Stimulated activated CD4-positive, alpha-beta T cell treated with anti-CD3 and anti-CD28 coated beads, Interleukin-2, amount 100 ng/mL, for 48 hours (primary cell): ENCODE measurements around the gene ANTXRL.
"Not testable (repeated sequence)": the region's sequence is repeated elsewhere in the genome, so short reads cannot be mapped to it uniquely, and the experiment has no call there.

Experiments used
- DNase-seq, 2 donors: peaks; one replicate each; pipeline ENCODE4 v3.0.0-alpha.2; 2020

The ANTXRL gene

DNA sequence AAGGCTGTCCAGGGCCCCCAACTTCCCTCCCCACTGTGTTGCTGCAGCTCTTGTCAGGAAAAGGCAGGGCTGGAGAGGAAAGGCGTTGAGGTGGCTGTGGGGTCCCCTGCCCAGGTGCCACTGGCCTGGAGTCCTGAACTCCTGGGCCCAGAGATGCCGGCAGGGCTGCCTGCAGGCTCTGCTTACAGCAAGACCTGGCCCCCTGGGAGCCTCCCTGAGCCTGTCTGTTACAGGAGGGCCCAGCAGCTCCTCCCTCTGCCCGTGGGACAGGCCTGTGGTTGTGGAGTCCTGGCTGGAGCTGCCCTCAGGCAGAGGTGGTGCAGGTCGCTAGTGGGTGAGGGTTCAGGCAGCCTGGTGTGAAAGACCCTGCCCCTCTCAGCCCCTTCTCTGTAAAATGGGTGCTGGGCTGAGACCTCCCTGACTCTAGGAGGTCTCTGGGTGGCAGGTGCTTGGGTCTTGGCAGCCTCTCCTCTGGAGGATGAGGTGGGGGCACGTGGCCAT lies 9.9 kb downstream of the ANTXRL start:
- DNase-seq, result no peak

DNA sequence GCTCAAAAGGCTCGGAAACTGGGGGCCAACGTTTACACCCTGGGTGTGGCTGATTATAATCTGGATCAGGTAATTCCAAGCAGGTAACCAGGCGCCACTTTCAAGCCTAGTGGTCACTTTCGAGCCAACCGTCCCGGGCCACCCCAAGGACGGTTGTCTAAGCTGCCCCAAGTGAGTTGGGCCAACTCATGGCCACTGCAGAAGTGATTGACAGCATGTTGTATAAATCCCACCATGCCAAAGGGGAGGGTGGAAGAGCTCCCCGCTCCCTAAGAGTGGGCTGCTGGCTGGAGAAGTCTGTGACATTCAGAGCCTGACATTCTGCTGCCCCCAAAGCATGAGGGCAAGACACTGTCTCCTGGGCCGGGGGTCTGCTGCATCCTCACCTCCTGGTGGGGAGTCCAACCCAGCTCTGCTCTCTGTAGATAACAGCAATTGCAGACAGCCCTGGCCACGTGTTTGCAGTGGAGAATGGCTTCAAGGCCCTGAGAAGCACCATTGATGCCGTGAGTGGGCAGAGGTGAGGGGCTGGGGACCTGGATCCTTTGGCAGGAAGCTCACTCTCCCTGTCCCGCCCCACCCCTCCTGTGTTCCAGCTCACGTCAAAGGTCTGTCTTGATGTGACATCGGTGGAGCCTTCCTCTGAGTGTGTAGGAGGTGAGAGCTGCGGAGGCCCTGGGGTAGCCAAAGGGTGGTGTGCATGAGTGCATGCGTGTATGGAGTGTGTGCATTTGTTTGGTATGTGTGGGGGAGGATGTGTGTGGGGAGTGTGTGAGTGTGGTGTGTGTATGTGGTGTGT lies 10.8 kb downstream of the ANTXRL start:
- no peak for DNase-seq

DNA sequence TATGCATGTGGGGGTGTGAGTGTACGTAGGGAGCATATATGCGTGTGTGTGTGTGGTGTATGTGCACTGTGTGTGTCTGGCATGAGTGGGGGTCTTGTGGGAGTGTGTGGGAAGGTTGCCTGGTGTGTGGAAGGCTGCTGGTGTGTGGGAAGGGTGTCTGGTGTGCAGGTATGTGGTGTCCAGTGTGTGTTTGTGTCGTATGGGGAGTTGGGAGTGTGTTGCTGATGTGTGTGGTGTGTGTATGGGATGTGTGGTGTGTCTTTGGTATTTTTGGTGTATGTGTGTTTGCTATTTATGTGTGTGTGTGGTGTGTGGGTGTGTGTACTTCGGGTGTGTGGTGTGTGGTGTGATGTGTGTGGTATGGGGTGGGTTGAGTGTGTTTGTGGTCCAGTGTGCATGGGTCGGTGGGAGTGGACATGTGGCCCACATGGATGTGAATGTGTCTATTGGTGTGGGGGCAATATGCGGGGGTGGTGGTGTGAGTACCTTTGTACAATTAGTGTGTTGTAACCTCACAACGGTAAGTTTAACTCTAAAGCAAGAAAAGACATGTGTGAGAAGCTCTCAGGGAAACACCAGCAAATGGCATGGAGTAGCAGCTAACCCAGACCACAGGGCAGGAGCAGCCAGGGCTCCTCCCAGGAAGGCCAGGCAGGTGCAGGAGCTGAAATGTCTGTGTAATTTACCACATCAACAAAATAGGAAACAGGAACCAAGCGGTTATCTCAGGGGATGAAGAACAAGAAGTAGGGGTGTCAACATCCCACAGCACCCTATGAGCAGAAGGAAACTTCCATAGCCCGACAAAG lies 11.9 kb downstream of the ANTXRL start:
- no peak for DNase-seq

DNA sequence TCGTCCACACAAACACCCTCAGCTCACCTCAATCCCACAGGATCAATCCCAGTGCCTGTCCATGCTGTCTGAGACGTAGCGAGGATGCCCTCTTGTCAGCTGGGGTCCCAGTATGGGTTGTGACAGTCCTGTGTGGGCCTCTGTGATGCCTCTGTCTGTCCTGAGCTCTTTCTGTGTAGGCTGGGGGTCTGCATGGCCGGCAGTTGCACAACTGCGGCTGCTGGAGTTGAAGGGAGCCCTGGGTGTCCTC lies 12.4 kb downstream of the ANTXRL start:
- DNase-seq, result no peak

DNA sequence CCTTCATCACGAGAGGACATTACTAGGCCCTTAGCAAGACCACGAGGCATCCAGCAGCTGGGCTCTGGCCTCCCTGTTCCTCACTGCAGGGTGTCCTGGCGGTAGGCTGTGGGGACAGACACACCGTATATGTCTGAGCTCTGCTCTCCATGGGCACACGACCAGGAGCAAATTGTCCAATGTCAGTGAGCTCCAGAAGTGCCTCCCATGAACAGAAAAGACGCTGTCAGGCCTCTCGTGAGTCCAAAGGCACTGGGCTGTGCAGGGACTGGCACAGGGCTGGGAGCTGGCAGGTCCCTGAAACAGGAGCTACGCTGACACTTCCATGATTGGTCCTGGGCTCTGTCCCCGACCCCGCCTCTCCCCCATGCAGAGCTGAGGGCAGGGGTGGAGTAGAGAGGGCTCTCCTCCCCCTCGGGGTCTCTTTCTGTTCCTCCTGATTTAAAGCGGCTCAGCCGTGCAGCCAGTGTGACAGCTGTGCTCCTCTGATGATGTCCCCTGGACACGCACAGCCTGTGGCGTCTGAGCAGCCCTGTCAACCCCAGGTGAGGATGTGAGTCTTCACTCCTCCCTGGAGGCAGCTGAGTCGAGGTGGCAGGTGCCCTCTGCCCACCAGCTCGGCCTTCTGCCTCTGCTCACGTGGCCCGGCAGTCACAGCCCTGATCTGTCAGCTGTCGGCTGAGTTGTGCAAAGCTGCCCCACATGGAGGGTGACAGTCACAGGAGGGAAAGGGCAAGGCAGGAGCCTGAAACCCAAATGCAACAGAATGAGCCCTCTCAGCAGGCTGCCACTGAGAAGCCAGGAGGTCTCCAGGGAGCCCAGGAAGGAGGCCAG lies 13.0 kb downstream of the ANTXRL start:
- DNase-seq, result no peak

DNA sequence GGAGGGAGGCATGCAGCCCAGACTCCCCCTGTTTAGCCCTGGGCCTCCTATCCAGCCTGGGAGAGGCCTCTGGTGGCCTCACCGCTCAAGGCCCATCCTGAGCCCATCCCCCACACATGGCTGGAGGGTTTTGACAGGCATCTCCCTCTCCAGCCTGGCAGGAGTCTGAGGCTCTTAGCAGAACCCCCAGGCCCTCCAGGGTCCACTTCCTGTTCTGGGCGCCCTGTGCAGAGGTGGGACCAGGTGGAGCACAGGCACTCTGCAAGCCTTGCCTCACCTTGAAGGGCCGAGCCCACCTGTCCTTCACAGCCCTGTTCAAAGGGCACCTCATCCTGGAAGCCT lies 13.5 kb downstream of the ANTXRL start:
- not testable (repeated sequence) for DNase-seq

DNA sequence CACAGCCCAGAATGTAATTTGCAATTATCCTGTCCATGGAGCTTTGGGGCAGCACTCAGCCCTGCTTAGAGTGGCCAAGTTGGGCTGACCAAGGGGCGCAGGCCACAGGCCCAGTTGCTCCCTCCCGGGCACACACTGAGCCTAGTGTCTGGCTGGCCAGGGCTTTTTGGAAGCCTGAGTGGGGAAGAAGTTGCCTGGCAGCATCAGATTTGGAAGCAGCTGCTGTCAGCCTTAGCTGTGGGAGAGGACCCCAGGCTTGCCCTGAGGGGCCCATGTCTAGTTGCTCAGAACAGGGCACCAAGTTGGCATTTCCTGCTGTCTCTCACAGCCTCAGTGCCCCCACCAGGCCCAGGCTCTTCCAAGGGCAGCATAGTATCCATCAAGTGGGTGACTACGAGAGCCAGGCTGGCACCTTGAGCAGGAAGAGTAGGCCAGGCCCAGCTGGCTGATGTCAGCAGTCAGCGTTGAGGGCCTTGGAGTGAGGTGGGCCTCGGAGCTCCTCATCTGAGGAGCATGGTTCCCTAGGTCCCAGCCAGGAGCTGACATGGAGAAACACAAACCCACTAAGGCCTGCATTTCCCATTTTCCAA lies 14.4 kb downstream of the ANTXRL start:
- no peak for DNase-seq

DNA sequence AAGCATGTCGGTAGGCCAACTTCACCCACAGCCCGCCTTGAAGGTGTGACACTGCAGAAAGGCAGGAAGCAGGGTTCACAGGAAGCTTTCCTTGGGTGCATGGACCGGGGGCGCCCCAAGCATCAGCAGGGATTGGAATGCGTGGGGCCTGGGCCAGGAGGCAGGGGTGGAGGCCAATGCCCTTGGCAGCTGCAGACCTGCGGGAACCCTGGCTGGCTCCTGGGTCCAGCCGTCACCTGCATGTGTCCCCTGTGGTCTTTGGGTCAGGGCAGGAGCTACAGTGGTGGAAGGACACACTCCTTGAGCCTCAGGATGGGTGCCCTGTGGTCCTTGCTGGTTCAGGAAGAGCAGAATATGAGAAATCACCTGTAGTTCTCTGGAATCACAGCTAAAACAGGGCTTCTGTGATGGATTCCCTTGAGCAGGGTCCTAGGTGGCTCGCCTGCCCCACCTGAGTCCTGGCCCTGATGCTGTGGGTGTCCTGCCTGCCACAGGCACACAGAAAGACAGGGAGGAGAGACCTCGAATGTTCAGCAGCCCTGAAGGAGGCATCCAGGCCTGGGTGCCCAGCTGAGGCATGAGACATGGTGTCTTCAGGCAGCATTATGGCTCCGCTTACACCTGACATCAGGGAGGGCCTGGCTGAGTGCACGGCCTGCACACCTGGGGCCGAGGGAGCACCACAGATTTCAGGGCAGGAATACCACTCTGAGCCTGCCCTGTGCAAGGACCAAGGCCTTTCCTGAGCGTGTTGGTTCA lies 15.1 kb downstream of the ANTXRL start:
- DNase-seq, result no peak

DNA sequence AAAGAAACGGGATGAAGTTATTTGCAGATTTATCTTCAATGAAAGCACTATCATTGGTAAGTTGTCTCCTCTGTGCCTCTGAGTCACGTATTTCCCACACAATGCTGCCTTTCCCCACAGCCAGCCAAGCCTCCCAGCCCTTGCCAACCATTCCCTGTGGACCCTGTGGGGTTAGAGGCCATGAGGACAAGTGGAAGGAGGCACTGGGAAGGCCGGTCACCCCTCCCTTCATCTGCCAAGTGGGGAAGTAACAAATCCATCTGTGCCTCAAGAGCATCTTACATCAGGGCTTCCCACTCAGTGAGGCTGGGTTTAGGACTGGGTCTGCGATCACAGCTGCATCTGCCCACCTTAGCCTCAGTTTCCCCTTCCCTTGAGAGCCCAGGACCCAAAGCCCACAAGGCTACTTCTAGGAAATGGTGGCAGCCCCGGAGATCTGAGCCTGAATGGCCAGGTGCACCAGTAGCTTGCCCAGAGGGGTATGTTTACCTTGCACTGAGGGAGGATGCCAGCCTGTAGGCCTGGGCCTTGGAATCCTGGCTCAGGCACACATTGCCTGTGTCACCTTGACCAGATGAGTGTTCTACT lies 16.1 kb downstream of the ANTXRL start:
- DNase-seq, result not testable (repeated sequence)

DNA sequence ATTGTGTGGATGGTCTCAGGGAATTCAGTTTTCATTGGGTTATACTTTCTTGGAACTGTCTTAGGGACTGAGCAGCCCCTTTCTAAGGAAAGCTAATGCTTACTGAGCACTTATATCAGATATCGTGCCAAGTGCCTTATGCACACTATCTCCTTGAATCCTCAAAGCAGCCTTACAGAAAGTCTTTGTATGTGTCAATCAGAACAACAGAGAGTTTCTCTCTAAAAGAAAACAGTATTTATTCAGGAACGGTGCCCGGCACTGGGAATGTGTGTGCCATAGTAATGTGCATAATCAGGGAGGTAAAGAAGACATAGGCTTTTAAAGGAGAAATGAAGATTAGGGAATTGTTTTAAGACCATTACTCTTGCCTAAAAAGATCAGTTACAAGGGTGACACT lies 17.3 kb downstream of the ANTXRL start:
- DNase-seq, result no peak

DNA sequence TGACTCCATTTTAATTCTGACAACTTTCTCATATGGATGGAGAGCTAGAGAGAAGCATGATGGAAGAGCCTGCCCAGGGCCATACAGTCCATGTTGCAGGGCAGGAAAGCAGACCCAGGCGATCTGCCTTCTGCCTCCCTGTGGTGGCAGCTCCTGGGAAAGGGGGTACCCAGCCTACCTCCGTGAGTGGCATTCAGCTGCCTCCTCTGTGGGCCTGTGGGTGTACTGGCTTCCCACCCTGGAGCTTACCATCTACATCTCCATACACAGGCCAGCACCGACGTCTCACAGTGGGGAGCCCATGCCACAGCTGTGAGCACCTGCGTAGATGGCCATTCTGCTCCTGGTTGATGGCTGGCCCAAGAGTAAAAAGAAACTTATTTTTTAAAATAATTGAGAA lies 17.9 kb downstream of the ANTXRL start:
- DNase-seq, result not testable (repeated sequence)

DNA sequence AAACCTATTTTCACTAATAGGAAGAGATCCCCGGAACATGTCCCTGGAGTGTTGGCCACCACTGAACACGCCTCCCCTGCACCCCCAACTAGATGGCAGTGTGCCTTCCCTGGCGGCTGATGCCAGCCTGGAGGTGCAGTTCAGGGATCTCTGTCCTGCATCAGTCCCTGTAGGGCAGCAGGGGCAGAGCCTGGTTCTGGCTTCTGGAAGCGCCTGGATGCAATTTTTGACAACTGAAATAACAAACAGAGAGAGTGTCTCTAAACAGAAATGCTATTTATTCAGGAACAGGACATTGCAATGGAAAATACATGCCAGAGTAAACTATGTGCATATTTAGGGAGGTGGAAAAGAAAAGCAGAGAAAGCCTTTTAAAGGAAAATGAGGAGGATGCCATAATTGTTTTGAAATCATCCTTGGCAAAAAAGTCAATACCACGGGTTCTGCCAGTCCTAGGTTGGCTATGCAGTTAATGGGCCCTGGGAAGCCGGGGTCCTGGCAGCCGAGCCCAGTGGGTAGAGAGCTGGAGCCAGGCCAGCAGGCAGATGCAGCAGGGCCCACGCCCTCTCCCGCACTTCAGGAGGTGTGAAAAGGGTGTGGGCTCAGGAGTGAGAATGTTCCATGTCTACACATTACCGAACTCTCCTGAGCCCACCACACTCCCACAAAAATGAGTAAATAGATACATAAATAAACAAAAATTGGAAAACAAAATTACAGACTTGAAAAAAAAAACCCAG lies 18.5 kb downstream of the ANTXRL start:
- DNase-seq, result no peak

DNA sequence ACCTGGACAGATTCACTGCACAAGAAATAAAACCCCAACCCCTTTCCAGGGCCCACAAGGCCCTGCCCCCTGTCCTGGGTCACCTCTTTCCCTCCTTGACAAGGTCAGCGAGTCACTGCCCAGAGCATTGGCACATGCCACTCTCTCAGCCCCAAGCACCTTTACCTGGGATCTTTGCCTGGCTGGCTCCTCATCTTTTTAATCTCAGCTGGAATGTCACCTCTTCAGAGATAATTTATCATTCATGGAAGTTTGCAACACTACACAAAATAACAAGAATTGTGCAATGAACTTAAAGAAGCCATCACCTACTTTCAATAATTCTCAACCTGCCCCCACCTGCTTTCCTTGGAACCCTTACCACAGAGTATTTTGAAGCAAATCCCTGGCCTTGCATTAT lies 19.2 kb downstream of the ANTXRL start:
- no peak for DNase-seq

DNA sequence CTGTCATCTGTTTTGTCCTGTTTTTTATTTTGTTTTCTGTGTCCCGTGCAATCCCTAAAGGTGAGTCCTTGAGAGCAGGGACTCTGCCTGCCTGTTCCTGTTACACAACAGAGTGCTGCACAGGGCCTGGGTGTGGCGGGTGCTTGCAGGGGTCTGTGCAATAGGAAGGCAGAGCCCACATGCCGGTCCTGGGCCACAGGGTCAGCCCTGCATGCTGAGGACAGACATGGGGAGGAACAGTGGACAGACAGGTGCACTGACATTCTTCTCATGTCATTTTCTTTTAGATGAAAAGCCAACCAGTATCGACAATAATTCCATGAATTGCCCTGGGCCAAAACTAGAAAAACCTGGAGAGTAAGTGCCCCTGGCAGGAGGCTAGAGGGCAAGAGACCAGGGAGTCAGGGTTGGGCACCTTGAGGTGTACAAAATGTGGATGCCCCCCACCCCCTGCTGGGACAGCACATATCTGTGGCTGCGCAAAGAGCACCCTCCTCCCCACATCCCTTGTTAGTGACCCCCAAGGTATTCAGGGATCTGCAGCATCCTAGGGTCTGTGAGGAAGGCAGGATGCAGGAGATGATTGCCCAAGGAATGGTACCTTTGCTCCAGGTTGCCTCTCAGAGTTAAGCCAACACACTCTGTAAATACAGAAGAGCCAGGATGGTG lies 19.9 kb downstream of the ANTXRL start:
- no peak for DNase-seq

DNA sequence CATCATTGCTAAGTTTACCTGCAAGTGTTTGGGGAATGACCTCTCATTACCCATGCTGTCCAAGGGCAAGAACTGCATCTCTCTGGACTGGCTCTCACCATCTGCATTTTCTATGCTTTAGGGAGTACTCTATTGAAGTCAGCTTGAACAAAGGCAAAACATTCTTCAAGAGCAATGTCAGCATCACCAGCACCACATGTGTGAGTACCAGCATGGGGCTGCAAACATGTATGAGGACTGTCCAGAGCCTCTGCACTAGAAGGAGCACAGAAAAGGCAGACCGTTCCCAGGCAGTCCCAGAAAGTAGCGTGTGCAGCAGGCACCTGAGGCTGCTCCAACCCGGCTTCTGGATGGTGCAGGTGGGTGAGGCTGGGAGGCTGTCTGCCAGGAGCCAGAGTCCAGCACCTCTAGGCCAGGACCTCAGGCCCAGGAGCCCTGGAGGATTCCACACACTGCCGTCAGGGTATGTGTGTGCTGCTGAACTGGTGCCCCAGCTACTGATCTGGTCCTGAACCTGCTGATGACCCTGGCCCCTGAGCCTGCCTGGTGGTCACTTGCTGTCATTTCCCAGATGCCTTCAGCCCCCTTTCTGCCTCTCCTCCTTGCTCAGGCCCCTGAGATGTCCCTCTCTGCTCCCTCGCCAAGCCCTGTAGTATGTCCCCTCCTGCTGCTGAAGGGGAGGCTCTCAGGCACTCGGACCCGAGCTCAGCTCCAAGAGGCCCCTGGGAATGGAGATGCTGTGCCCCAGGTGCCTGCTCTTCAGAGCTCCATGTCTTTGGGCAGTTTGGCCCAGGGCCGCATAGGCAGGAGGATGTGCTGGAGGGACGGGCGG lies 20.7 kb downstream of the ANTXRL start:
- no peak for DNase-seq

DNA sequence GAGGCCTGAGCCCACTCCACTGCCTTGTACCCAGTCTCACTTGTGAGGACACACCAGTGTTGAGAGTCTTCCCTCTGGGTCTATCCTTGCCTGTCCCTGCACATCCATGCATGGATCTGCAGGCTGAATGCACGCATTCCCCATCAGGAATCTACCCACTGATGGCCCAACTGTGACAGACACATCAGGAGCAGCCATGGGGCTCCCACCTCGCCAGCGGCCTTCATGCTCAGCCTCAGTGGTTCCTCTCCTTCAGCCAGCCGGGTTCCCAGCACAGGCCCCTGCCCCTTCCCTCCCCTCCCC lies 21.3 kb downstream of the ANTXRL start:
- no peak for DNase-seq

DNA sequence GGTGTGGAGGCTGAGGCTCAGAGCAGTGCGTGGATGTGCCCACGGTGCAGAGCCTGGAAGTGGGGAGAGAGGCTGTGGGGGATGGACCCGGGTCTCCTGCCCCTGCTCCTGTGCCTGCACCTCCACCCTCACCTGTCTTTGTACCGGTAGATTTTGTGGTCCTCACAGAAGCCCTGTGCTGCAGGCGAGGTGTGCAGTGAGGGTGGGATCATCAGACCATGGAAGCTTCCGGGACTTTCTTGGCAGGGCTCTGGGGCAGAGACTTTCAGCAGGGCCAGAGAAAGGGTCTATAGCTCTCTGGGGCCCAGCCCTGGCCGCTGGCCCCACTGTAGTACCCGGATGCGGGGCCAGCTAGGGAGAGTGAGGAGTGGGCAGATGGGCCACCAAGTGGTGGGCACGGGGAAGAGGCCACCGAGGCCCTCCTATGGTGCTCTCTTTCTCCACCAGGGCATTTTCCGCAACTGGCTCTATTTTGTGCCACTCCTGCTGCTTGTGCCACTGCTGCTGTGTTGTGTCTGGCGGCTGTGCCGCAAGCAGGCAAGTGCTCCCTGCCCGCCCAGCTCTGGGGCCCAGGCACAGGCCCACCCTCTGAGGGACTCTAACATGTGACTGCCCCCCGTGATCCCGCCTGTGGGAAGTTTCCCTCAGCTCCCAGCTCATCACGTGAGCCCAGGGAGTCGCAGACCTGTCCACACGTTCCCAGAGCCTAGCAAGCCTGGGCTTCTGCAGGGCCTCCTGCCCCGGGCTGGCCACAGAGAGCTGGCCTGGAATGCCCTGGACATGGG lies 22.1 kb downstream of the ANTXRL start:
- no peak for DNase-seq

DNA sequence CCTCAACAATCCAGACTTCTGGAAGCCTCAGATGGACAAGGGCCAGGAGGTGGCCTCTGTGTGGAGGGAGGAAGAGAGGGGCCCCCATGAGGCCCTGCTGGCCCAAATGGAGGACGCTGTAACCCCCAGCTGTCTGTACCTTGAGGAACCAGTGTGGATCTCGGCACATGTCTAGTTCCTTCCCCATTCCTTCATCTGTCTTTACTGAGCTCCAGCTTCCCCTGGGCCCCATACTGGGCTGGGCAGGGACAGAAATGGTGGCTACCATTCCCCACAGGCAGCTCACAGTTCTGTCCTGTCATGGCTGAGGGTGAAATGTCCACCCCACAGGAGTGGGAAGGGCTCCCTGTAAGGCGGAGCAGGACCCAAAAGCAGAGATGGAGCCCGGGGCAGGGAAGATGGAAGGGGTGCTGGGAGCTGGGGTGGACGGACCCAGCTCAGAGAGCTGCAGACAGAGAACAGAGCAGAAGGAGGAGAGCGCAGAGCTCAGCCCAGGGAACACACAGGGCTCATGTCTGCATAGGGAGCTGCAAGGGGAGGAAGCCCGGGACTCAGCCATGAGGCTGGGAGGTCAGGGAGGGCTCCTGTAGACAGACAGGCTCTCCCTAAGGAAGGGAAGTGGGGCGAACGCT lies 22.8 kb downstream of the ANTXRL start:
- no peak for DNase-seq

DNA sequence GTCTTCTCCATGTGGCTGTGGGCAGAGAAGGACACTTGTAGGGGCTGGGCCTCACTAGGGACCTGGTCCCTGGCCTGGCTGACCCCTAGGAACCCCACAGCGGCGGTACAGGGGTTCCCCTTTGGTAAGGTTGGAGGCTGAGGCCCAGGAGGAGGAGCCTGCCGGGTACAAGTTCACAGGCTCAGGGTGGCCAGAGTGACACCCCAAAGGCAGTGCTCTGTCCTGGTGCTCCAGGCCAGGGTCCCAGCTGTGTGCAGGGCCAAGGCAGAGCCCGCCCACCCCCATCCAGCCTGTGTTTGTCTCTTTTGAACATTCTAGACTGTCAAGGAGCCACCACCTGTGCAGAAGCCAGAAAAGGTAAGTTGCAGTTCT lies 23.3 kb downstream of the ANTXRL start:
- no peak for DNase-seq
